GM18508 (cell line): Measurements from ENCODE around the gene INPP4B.
A peak's percentile ranks its signal among the peaks of the same experiment; 100 is the strongest.

Experiments
- ATAC-seq: cut with Tn5 transposase; IDR thresholded peaks from one replicate; pipeline ENCODE4 v1.9.1; 2021; ENCODE audit warnings: moderate number of reproducible peaks; ENCODE audit not compliant: insufficient read depth, unreplicated experiment

The INPP4B gene

GRCh38 chr4:142365391-142365790, 480.7 kb downstream of the INPP4B start:
- ATAC-seq = no peak

GRCh38 chr4:142363686-142364085, 482.4 kb downstream of the INPP4B start:
- ATAC-seq = no peak

GRCh38 chr4:142361981-142362380, 484.1 kb downstream of the INPP4B start:
- no peak for ATAC-seq

GRCh38 chr4:142360657-142361056, 485.4 kb downstream of the INPP4B start:
- ATAC-seq = no peak

GRCh38 chr4:142358656-142359055, 487.4 kb downstream of the INPP4B start:
- no peak for ATAC-seq

GRCh38 chr4:142356801-142357200, 489.3 kb downstream of the INPP4B start:
- ATAC-seq = no peak

- no peak for ATAC-seq
These were observed 489.9 kb downstream of the INPP4B start for GRCh38 chr4:142356118-142356759.

GRCh38 chr4:142355421-142355930, 490.6 kb downstream of the INPP4B start:
- no peak for ATAC-seq

GRCh38 chr4:142354794-142355420, 491.2 kb downstream of the INPP4B start:
- ATAC-seq = no peak

GRCh38 chr4:142354041-142354440, 492.1 kb downstream of the INPP4B start:
- ATAC-seq = no peak

- peak; percentile 54 for ATAC-seq
These were observed 492.9 kb downstream of the INPP4B start for GRCh38 chr4:142353149-142353738.

GRCh38 chr4:142352712-142353111, 493.4 kb downstream of the INPP4B start:
- no peak for ATAC-seq

GRCh38 chr4:142351958-142352357, 494.1 kb downstream of the INPP4B start:
- ATAC-seq = no peak

- no peak for ATAC-seq
These were observed 495.2 kb downstream of the INPP4B start for GRCh38 chr4:142350871-142351270.

- ATAC-seq = no peak
These were observed 497.5 kb downstream of the INPP4B start for GRCh38 chr4:142348613-142349021.

GRCh38 chr4:142347241-142347640, 498.9 kb downstream of the INPP4B start:
- ATAC-seq = no peak

- ATAC-seq = no peak
These were observed 500.2 kb downstream of the INPP4B start for GRCh38 chr4:142345924-142346323.

GRCh38 chr4:142341268-142341667, 504.8 kb downstream of the INPP4B start:
- ATAC-seq = no peak

- no peak for ATAC-seq
These were observed 507.0 kb downstream of the INPP4B start for GRCh38 chr4:142339053-142339452.

- ATAC-seq = no peak
These were observed 509.7 kb downstream of the INPP4B start for GRCh38 chr4:142336251-142336934.

- ATAC-seq = no peak
These were observed 511.2 kb downstream of the INPP4B start for GRCh38 chr4:142334931-142335330.
